K562 (cell line): ENCODE results near the gene LY6G5B.

Experiments
- CTCF ChIP-seq, 3 experiments: IDR thresholded peaks in 2 of 3; conservative IDR thresholded peaks in 1 of 3; 2 replicates each; pipeline ENCODE4 v1.5.1; 2011 to 2012; ENCODE audit warnings: low read length in 3 of 3, mild to moderate bottlenecking in 3 of 3, control low read depth in 2 of 3, improper control_type of control experiment in 1 of 3, inconsistent platforms in 1 of 3, low read depth in 1 of 3, mixed read lengths in 1 of 3, moderate library complexity in 1 of 3; ENCODE audit not compliant: insufficient read depth in 2 of 3
- RAD21 ChIP-seq, 2 experiments: fragments of 250-450 bp in 1 of 2; fragments of 450-650 bp in 1 of 2; sonication (Bioruptor Pico) in 1 of 2; formaldehyde crosslinking in 1 of 2; IDR thresholded peaks in 1 of 2; conservative IDR thresholded peaks in 1 of 2; 2 replicates each; pipeline versions ENCODE4 v1.4.0 to v1.8.0; 2020 to 2022; ENCODE audit warnings: mild to moderate bottlenecking in 2 of 2, moderate library complexity in 1 of 2

GRCh38 chr6:31712296-31712695 is 42.5 kb downstream of the LY6G5B start:
- no peak for TF ChIP-seq CTCF (IDR thresholded peaks at IDR 0.05 in 2 of 3, conservative IDR thresholded peaks at IDR 0.05 in 1 of 3; ENCODE audit: insufficient read depth in 2 of 3, low read depth in 1 of 3, low read length in 3 of 3)
- no peak for TF ChIP-seq RAD21 (CRISPR knock-in tag; conservative IDR thresholded peaks at IDR 0.05 in 1 of 2, IDR thresholded peaks at IDR 0.05 in 1 of 2)
